ENCODE results near the gene ATP12A.

DNA sequence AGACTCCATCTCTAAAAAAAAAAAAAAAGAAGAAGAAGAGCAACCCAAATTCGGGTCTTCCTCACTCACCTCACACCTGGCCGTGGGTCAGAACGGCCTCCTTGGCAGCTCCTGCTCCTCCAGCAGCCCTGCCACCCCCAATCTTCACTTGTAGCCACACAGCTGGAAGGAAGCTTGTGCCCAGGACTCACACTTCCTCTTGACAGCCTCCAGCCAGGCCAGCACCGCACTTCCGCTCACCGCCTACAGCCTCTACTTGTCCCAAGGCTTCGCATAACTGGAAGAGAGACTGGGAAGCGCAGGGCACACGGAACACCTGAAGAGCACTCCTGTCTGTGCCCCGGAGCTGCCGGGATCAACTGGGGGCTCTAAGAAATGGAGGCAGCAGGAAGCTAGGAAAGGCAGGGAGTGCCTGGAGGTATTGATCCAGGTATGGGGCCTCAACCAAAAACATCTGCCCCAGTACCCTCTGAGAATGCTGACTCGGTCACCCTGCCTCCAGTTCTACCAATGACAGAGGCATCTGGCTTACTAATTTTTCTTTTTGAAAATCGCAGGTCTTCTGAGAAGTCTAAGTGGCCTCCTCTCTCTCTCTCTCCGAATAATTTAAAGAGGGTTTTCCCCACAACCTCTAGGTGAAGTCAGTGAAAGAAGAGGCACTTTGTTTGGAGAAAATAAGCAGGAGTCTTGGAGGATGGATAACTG lies 31.1 kb upstream of the ATP12A start:
- no peak for TF ChIP-seq POLR2AphosphoS5 (IDR thresholded peaks at IDR 0.05; ENCODE audit: insufficient read depth in 1 of 2, low read depth in 1 of 2)
- TF ChIP-seq, protein P1, sequence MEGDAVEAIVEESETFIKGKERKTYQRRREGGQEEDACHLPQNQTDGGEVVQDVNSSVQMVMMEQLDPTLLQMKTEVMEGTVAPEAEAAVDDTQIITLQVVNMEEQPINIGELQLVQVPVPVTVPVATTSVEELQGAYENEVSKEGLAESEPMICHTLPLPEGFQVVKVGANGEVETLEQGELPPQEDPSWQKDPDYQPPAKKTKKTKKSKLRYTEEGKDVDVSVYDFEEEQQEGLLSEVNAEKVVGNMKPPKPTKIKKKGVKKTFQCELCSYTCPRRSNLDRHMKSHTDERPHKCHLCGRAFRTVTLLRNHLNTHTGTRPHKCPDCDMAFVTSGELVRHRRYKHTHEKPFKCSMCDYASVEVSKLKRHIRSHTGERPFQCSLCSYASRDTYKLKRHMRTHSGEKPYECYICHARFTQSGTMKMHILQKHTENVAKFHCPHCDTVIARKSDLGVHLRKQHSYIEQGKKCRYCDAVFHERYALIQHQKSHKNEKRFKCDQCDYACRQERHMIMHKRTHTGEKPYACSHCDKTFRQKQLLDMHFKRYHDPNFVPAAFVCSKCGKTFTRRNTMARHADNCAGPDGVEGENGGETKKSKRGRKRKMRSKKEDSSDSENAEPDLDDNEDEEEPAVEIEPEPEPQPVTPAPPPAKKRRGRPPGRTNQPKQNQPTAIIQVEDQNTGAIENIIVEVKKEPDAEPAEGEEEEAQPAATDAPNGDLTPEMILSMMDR (IDR thresholded peaks at IDR 0.05), result no peak
- no peak for TF ChIP-seq POLR2A (IDR thresholded peaks at IDR 0.05)

Measured in vagina (tissue), 2 donors.